Astrocyte (in vitro differentiated cells and primary cell): ENCODE data around the gene SVOPL.

Experiments used
- EZH2 ChIP-seq: IDR thresholded peaks from 2 replicates; pipeline ENCODE4 v1.6.1; 2012; ENCODE audit warnings: mild to moderate bottlenecking, low read length, inconsistent platforms; ENCODE audit not compliant: insufficient read depth
- TF ChIP-seq, protein P1 (sequence below): IDR thresholded peaks from 2 replicates; pipeline ENCODE4 v1.5.1; 2011; ENCODE audit warnings: low read depth, mild to moderate bottlenecking, inconsistent platforms, low read length, moderate library complexity; ENCODE audit not compliant: insufficient read depth

DNA sequence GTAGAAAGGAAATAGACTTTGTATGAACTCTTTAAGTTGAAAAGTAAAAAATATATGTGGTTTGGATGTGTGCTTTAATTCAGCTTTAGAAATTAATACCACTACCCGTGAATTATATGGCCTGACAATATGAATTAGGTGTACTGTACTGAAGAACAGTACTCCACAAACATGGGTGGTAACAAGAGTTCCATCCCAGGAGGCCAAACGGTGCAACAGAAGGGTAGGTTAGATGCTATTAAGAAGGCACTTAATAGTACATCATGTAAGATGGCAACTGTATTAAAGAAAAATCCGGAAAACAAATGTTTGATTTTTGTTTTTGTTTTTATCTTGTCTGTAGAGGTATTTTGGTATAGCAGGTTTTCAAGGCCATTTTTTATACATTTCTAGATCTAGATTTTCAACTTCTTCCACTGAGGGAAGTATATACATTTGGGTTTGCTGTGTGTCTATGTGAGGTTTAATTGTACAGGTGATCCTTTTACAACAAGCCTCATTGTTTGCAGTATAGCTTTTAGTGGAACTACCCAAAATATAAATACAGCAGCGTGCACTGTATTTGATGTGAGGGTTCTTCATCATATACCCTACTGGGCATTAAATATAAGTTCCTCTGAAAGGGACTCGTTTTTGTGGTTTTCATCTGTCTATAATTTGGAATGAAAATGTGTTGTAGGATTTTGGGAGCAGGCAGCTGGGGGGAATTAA, 115.7 kb downstream of the SVOPL start:
- no peak for TF ChIP-seq EZH2
- TF ChIP-seq, protein P1, sequence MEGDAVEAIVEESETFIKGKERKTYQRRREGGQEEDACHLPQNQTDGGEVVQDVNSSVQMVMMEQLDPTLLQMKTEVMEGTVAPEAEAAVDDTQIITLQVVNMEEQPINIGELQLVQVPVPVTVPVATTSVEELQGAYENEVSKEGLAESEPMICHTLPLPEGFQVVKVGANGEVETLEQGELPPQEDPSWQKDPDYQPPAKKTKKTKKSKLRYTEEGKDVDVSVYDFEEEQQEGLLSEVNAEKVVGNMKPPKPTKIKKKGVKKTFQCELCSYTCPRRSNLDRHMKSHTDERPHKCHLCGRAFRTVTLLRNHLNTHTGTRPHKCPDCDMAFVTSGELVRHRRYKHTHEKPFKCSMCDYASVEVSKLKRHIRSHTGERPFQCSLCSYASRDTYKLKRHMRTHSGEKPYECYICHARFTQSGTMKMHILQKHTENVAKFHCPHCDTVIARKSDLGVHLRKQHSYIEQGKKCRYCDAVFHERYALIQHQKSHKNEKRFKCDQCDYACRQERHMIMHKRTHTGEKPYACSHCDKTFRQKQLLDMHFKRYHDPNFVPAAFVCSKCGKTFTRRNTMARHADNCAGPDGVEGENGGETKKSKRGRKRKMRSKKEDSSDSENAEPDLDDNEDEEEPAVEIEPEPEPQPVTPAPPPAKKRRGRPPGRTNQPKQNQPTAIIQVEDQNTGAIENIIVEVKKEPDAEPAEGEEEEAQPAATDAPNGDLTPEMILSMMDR = no peak
